Mesothelial cell of epicardium (in vitro differentiated cells): ENCODE measurements around the gene MAU2. TPM values are rescaled to one million over a fixed set of nuclear protein-coding genes. Genes with fewer than 3 reads are reported as not detected.

Experiments
- DNase-seq, 2 experiments: peaks; one replicate each; pipeline ENCODE4 v3.0.0; 2021; ENCODE audit warnings: low spot score in 2 of 2; ENCODE audit not compliant: unreplicated experiment in 2 of 2
- H3K27ac Mint-ChIP-seq: 2 replicates; pipeline ENCODE4 v1.8.0; 2021; ENCODE audit warnings: mixed read lengths
- H3K27me3 Mint-ChIP-seq: 2 replicates; pipeline ENCODE4 v1.8.0; 2021; ENCODE audit warnings: low read depth, mixed read lengths
- H3K36me3 Mint-ChIP-seq: 2 replicates; pipeline ENCODE4 v1.8.0; 2021; ENCODE audit warnings: mixed read lengths
- H3K4me1 Mint-ChIP-seq: 2 replicates; pipeline ENCODE4 v1.8.0; 2021; ENCODE audit warnings: mixed read lengths
- H3K4me3 Mint-ChIP-seq: 2 replicates; pipeline ENCODE4 v1.8.0; 2021; ENCODE audit warnings: mild to moderate bottlenecking, moderate library complexity, mixed read lengths
- H3K9me3 Mint-ChIP-seq: 2 replicates; pipeline ENCODE4 v1.8.0; 2021; ENCODE audit warnings: mixed read lengths
- CTCF ChIP-seq: fragments of 200-600 bp; sonication (generic); IDR thresholded peaks from one replicate; pipeline ENCODE4 v1.5.0; 2021; ENCODE audit warnings: antibody characterized with exemption; ENCODE audit not compliant: unreplicated experiment
- total RNA-seq: library from RNA; stranded (reverse); gene quantifications from 3 replicates; pipeline ENCODE4 v1.2.1, GENCODE V29; 2021

The MAU2 gene
- total RNA-seq, 1 donor from 2014 or later, result 107 TPM

- no peak for DNase-seq
- Mint-ChIP-seq H3K4me3 (no peak overlapping the region), H3K4me1 (no peaks in the 10 kb centered on the region), H3K9me3 (peaks cover 4% of the 10 kb centered on the region), H3K36me3 (peaks cover 46% of the 10 kb centered on the region), H3K27me3 (no peaks in the 10 kb centered on the region), H3K27ac (no peak overlapping the region)
- TF ChIP-seq CTCF, result no peak
Measured at GRCh38 chr19:19292607-19293006, 28.0 kb upstream of the MAU2 start.

- no peak overlapping the region for H3K27ac Mint-ChIP-seq
- no peak overlapping the region for H3K4me3 Mint-ChIP-seq
- no peak for DNase-seq
- no peaks in the 10 kb centered on the region for H3K27me3 Mint-ChIP-seq
- no peaks in the 10 kb centered on the region for H3K4me1 Mint-ChIP-seq
- H3K36me3 Mint-ChIP-seq, result peaks cover 48% of the 10 kb centered on the region
- H3K9me3 Mint-ChIP-seq, result peaks cover 4% of the 10 kb centered on the region
- TF ChIP-seq CTCF, result no peak
Measured at GRCh38 chr19:19294914-19295313, 25.7 kb upstream of the MAU2 start.

GRCh38 chr19:19296953-19297689, 23.5 kb upstream of the MAU2 start:
- H3K4me3 Mint-ChIP-seq, result no peak overlapping the region
- TF ChIP-seq CTCF, result no peak
- no peaks in the 10 kb centered on the region for H3K27me3 Mint-ChIP-seq
- no peak overlapping the region for H3K27ac Mint-ChIP-seq
- no peaks in the 10 kb centered on the region for H3K4me1 Mint-ChIP-seq
- DNase-seq, result no peak
- H3K9me3 Mint-ChIP-seq, result peaks cover 4% of the 10 kb centered on the region
- H3K36me3 Mint-ChIP-seq, result peaks cover 36% of the 10 kb centered on the region

GRCh38 chr19:19297759-19298158, 22.9 kb upstream of the MAU2 start:
- Mint-ChIP-seq H3K4me3 (no peak overlapping the region), H3K27me3 (no peaks in the 10 kb centered on the region), H3K27ac (no peak overlapping the region), H3K36me3 (peaks cover 31% of the 10 kb centered on the region), H3K9me3 (peaks cover 4% of the 10 kb centered on the region), H3K4me1 (no peaks in the 10 kb centered on the region)
- no peak for TF ChIP-seq CTCF
- DNase-seq, result no peak

- H3K36me3 Mint-ChIP-seq, result peaks cover 15% of the 10 kb centered on the region
Measured at GRCh38 chr19:19300613-19301012, 20.0 kb upstream of the MAU2 start.

More at GRCh38 chr19:19300613-19301012, 20.0 kb upstream of the MAU2 start:
- Mint-ChIP-seq H3K4me3 (no peak overlapping the region), H3K27me3 (no peaks in the 10 kb centered on the region), H3K27ac (no peak overlapping the region), H3K9me3 (no peaks in the 10 kb centered on the region), H3K4me1 (no peaks in the 10 kb centered on the region)
- DNase-seq, result no peak
- no peak for TF ChIP-seq CTCF
